Adrenal gland (tissue), 12 donors: ENCODE results near the gene SLC6A3. TPM values are rescaled to one million over a fixed set of nuclear protein-coding genes. Genes with fewer than 3 reads are reported as not detected.

Experiments
- DNase-seq, 7 donors: peaks; one replicate each; pipeline ENCODE4 v3.0.0-alpha.2; 2019 to 2020
- H3K27ac ChIP-seq, 5 donors: fragments of 200-600 bp; sonication (generic) in 4 of 5; 1 replicate in 3 of 5; 2 replicates in 2 of 5; pipeline versions ENCODE4 v1.5.1 to v1.8.0; 2016 to 2020; ENCODE audit warnings: mild to moderate bottlenecking in 1 of 5
- H3K27me3 ChIP-seq: fragments of 200-600 bp; 2 replicates; pipeline ENCODE4 v1.8.0; 2021
- H3K36me3 ChIP-seq, 2 donors: fragments of 200-600 bp; replicated peaks in 1 of 2; 1 replicate in 1 of 2; 2 replicates in 1 of 2; pipeline versions ENCODE4 v1.5.1 to v1.8.0; 2018 to 2022
- H3K4me1 ChIP-seq, 2 donors: fragments of 200-600 bp; replicated peaks in 1 of 2; 1 replicate in 1 of 2; 2 replicates in 1 of 2; pipeline versions ENCODE4 v1.5.1 to v1.8.0; 2018 to 2021
- H3K4me3 ChIP-seq, 4 donors: fragments of 200-600 bp; sonication (generic) in 3 of 4; one replicate each; pipeline ENCODE4 v1.5.1; 2016 to 2018
- H3K9me3 ChIP-seq, 3 donors: fragments of 200-600 bp; sonication (generic) in 1 of 3; replicated peaks in 1 of 3; 1 replicate in 2 of 3; 2 replicates in 1 of 3; pipeline versions ENCODE4 v1.5.1 to v1.8.0; 2016 to 2021
- CTCF ChIP-seq, 6 experiments: fragments of 450-650 bp in 4 of 6; fragments of 200-600 bp in 2 of 6; sonication (generic) in 1 of 6; IDR thresholded peaks; 1 replicate in 5 of 6; 2 replicates in 1 of 6; pipeline versions ENCODE4 v1.5.1 to v1.8.0; 2016 to 2021; ENCODE audit warnings: antibody characterized with exemption in 6 of 6, mild to moderate bottlenecking in 2 of 6, moderate library complexity in 1 of 6
- POLR2A ChIP-seq, 2 donors: fragments of 450-650 bp; IDR thresholded peaks; one replicate each; pipeline ENCODE4 v1.6.1; 2017; ENCODE audit warnings: antibody characterized with exemption in 2 of 2, mild to moderate bottlenecking in 2 of 2, moderate library complexity in 1 of 2
- WGBS, 4 donors: extraction: QIAGEN DNeasy Blood & Tissue Kit in 2 of 4; methylation state at CpG; one replicate each; pipeline versions ENCODE4 v1.1.5 to v1.1.7; 2013 to 2017; 5-methylcytosine and 5-hydroxymethylcytosine counted together
- intact Hi-C, 2 donors: fragments of 100-400 bp; cut with DNase I; formaldehyde crosslinking; loops; one replicate each; pipeline versions ENCODE4 v1.14.1 to v1.15.0; 2022 to 2023
- polyA plus RNA-seq, 3 donors: library from polyadenylated mRNA; stranded (reverse); fragments of 200-250 nt in 2 of 3; fragments of 350-450 nt in 1 of 3; fragmentation: Illumina TruSeq in 1 of 3; extraction: RNeasy Lipid Tissue Mini Kit (QIAGEN cat#74804) in 1 of 3; gene quantifications; one replicate each; pipeline ENCODE4 v1.2.3, GENCODE V29; 2013 to 2014
- total RNA-seq, 9 donors: library from RNA; depleted of rRNA in 4 of 9; stranded (reverse); fragments of >200 nt in 4 of 9; fragments of 120-200 nt in 1 of 9; fragmentation: NEBNext Ultra II Directional in 1 of 9; extraction: Animal tissue kit (Norgen Biotek cat#: 25700) in 1 of 9; gene quantifications; one replicate each; pipeline versions ENCODE4 v1.1.0 to v1.2.4, GENCODE V29; 2013 to 2023
- donor health status: healthy with polysubstance abuse.
- donor health status: Bipolar disorder and iron deficiency.
- donor health status: DM: yes; HTN: yes; CAD: no.
- donor health status: DM: no; HTN: no; CAD: no.
- donor health status: DM: no; HTN: no; CAD: no.
- donor health status: DM: yes; HTN: yes; CAD: no.

SLC6A3 gene
- total and polyA plus RNA-seq, 12 donors: 0.10 TPM; not detected in 11

- H3K9me3 ChIP-seq: no peaks in the 10 kb centered on the region
Observed at GRCh38 chr5:1367149-1367548, 78.1 kb downstream of the SLC6A3 start.

GRCh38 chr5:1366514-1366913 is 78.7 kb downstream of the SLC6A3 start:
- Histone ChIP-seq H3K27ac (no peak overlapping the region), H3K4me1 (no peaks in the 10 kb centered on the region), H3K27me3 (peaks cover 10% of the 10 kb centered on the region), H3K9me3 (no peaks in the 10 kb centered on the region), H3K36me3 (no peaks in the 10 kb centered on the region), H3K4me3 (no peak overlapping the region)
- DNase-seq: no peak
- 80 to 88% (median 86%) methylated on average over 14 of the region's 14 CpGs for WGBS, 4 donors
- TF ChIP-seq CTCF (IDR thresholded peaks at IDR 0.05) (no peak), POLR2A (IDR thresholded peaks at IDR 0.05) (no peak)
- intact Hi-C loops: no loop called here

More at GRCh38 chr5:1367149-1367548, 78.1 kb downstream of the SLC6A3 start:
- H3K27me3 ChIP-seq: peaks cover 9% of the 10 kb centered on the region
- no peak for TF ChIP-seq CTCF (IDR thresholded peaks at IDR 0.05)
- TF ChIP-seq POLR2A (IDR thresholded peaks at IDR 0.05): no peak
- no peak overlapping the region for H3K4me3 ChIP-seq
- DNase-seq: no peak
- 62 to 70% (median 67%) methylated on average over 7 of the region's 7 CpGs for WGBS, 4 donors
- H3K4me1 ChIP-seq: no peaks in the 10 kb centered on the region
- intact Hi-C loops: no loop called here
- no peaks in the 10 kb centered on the region for H3K36me3 ChIP-seq
- no peak overlapping the region for H3K27ac ChIP-seq

GRCh38 chr5:1364211-1364610 is 81.0 kb downstream of the SLC6A3 start:
- no peaks in the 10 kb centered on the region for H3K9me3 ChIP-seq
- intact Hi-C loops: no loop called here
- DNase-seq: no peak
- no peaks in the 10 kb centered on the region for H3K4me1 ChIP-seq
- peaks cover 20% of the 10 kb centered on the region for H3K27me3 ChIP-seq
- 66 to 78% (median 70%) methylated on average over 9 of the region's 9 CpGs for WGBS, 4 donors
- H3K36me3 ChIP-seq: no peaks in the 10 kb centered on the region
- no peak overlapping the region for H3K27ac ChIP-seq
- no peak overlapping the region for H3K4me3 ChIP-seq
- TF ChIP-seq CTCF (IDR thresholded peaks at IDR 0.05): no peak
- TF ChIP-seq POLR2A (IDR thresholded peaks at IDR 0.05): no peak

- Histone ChIP-seq H3K4me1 (no peaks in the 10 kb centered on the region), H3K27me3 (peaks cover 26% of the 10 kb centered on the region), H3K27ac (no peak overlapping the region), H3K4me3 (no peak overlapping the region), H3K36me3 (no peaks in the 10 kb centered on the region), H3K9me3 (no peaks in the 10 kb centered on the region)
- no peak for DNase-seq
- intact Hi-C loops: no loop called here
- WGBS, 4 donors: 51 to 75% (median 72%) methylated on average over 7 to 16 of the region's 16 CpGs
- TF ChIP-seq CTCF (IDR thresholded peaks at IDR 0.05) (no peak), POLR2A (IDR thresholded peaks at IDR 0.05) (no peak)
Observed at GRCh38 chr5:1363581-1363980, 81.7 kb downstream of the SLC6A3 start.
